HuH-7 (cell line): Measurements from ENCODE around the gene ATRNL1.
"Not testable (repeated sequence)": the region's sequence is repeated elsewhere in the genome, so short reads cannot be mapped to it uniquely, and the experiment has no call there.

Experiments
- DNase-seq: peaks from one replicate; pipeline ENCODE4 v3.0.0; 2011; ENCODE audit warnings: low spot score

ATRNL1 gene

DNA sequence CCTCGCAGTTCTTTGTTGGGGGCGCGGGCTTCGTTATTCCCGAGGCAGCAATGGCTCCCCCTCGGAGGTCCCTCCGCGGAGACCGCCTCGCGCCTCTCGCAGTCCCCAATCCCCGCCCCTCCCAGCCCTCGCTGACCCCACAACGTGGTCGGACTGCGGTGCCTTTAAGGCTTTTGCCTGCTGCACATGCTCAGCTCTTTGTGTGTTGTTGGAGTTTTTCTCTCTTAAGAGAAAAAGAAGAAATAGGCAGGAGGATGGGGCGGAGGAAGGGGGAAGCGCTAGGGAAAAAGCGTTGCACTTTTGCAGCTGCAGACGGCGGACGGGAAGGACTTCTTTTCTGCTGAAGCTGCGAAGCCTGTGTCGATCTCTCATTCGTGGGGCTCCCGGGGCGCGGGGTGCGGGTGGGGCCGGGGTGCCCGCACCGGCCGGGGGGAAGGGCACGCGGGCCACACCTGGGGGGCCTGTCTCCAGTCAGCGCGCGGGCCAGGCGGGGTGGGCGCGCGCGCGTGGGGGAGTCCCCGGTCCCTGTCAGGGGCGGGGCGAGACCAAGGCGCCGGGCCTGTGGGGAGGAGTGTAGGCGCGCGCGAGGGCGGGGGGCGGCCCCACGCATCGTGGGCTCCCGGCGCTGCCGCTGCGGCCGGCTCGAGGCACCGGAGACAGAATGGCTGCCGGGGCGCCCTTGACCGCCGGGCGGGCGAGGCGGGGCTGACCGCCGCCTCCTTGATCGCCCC lies 445 bp upstream of the ATRNL1 start:
- peak; percentile 28 for DNase-seq

DNA sequence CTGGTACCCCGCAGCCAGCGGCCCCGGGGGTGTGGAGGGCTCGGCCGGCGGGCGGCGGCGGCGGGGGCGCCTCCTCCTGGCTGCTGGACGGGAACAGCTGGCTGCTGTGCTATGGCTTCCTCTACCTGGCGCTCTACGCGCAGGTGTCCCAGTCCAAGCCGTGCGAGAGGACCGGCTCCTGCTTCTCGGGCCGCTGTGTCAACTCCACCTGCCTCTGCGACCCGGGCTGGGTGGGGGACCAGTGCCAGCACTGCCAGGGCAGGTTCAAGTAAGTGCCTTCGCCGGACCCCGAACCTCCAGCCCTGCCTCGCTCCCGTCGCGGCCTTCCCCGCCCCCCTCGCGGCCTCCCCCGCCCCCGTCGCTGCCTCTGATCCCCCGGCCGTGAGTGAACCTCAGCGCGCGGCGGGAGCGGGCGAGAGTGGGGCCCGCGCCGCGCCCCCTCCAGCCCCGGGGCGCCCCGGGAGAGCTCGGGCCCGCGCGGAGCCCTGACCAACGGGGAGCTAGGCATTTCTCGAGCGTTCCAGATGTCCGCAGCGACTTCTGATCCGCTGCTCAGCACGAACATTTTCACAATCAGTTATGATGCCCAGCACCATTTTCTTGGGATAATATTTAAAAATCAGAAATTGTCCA lies 727 bp downstream of the ATRNL1 start:
- DNase-seq, result peak; percentile 52

GRCh38 chr10:115094416-115095140 lies 1.4 kb downstream of the ATRNL1 start:
- DNase-seq, result no peak

DNA sequence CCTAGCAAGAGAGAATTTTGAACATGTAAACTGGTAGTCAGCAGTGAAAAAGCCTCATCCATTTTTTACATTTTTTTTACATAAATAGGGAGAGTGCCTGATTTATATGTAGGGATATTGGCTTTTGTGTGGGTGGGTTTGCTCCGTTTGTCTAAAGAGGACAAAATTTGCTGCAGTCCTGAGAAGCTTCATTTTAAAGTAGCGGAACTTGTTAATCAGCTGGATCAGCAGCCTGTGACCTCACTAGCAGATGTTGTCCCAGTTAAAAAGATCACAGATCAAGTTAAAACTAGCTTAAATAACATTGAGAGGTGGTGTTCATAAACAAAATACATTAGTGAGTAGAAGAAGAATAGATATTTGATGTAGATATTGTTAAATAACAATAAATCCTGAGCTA lies 2.6 kb downstream of the ATRNL1 start:
- DNase-seq, result no peak

- DNase-seq, result no peak
These were observed 10.5 kb downstream of the ATRNL1 start for GRCh38 chr10:115103700-115104099.

- not testable (repeated sequence) for DNase-seq
These were observed 12.2 kb downstream of the ATRNL1 start for GRCh38 chr10:115105411-115105810.

GRCh38 chr10:115107830-115108229 lies 14.7 kb downstream of the ATRNL1 start:
- DNase-seq, result no peak

DNA sequence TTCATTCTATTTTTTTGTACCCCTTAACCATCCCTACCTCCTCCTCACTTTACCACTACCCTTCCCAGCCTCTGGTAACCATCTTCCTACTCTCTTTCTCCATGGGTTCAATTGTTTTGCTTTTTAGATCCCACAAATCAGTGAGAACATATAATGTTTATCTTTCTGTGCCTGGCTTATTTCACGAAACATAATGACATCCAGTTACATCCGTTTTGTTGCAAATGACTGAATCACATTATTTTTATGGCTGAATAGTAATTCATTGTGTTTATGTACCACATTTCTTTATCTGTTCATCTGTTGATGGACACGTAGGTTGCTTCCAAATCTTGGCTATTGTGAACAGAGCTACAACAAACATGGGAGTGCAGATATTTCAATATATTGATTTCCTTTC lies 24.1 kb downstream of the ATRNL1 start:
- no peak for DNase-seq

GRCh38 chr10:115118346-115118745 lies 25.2 kb downstream of the ATRNL1 start:
- DNase-seq, result no peak

DNA sequence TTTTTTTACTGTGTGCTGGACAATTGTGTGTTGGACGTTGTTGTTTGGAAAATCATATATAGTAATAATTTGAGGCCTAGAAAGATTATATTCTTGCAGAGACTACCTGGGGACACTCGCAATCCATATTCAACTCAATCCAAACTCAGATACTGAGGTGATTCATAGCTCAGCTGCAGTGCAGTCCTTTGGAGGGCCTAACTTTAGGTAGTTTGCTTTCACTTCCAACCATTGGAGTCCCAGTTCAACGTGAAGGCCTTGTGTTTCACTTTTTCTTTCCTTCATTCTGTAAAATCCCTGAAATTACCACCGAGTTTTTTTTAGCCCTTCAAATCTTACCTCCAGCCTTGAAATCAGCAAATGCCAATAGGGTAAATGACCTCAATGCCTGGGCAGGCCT lies 32.3 kb downstream of the ATRNL1 start:
- no peak for DNase-seq

DNA sequence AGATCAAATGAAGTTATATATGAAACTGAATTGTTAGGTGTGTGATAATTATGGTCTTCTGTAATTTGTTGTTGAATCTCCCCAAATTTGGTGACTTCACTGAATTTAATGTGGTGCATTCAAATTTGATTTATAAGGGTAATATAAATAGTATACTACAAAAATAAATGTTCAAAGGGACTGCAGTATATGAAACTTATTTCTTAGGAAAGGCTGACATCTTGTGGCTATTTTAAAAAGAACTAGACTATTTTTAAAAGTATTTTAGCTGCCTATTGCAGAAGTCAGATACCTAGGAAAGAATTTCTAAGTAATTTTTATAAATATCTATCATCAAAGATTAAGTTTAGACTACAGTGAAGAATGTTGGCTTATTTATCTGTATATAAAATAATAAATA lies 36.6 kb downstream of the ATRNL1 start:
- DNase-seq, result no peak

- no peak for DNase-seq
These were observed 43.5 kb downstream of the ATRNL1 start for GRCh38 chr10:115136616-115137015.

GRCh38 chr10:115141254-115141653 lies 48.1 kb downstream of the ATRNL1 start:
- DNase-seq, result no peak

GRCh38 chr10:115157357-115157756 lies 64.2 kb downstream of the ATRNL1 start:
- DNase-seq, result no peak

DNA sequence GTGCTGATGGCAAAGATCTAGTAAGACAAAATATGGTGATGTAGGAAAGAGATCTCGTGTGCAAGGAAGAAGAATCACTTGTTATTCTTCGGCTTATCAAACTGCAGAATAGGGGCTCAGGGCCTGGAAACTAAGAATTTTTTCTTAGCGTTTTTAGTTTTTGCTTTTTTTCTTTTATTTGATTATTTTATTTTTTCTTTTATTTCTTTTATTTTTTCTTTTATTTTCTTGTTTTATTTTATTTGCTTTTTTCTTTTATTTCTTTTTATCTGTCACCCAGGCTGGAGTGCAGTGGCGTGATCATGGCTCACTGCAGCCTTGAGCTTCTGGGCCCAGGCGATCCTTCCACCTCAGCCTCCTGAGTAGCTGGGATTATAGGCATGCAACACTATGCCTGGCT lies 70.0 kb downstream of the ATRNL1 start:
- DNase-seq, result no peak

- DNase-seq, result no peak
These were observed 71.1 kb downstream of the ATRNL1 start for GRCh38 chr10:115164220-115164619.

DNA sequence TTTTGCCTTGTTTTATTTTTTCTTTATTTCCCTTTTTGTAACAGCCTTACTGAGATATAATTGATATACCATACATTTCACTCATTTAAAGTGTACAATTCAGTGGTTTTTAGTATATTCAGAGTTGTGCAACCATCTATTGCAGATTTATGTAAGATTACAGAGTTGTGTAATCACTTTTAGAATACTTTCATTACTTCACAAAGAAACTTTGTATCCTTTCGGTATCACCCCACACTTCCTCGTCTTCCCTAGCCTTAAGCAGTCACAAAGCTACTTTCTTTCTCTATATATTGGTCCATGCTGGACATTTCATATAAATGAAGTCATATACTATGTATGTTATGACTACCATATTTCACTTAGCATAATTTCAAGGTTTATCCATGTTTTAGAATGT lies 74.6 kb downstream of the ATRNL1 start:
- DNase-seq, result no peak

- no peak for DNase-seq
These were observed 78.3 kb downstream of the ATRNL1 start for GRCh38 chr10:115171392-115171960.

- DNase-seq, result no peak
These were observed 80.8 kb downstream of the ATRNL1 start for GRCh38 chr10:115173915-115174443.

DNA sequence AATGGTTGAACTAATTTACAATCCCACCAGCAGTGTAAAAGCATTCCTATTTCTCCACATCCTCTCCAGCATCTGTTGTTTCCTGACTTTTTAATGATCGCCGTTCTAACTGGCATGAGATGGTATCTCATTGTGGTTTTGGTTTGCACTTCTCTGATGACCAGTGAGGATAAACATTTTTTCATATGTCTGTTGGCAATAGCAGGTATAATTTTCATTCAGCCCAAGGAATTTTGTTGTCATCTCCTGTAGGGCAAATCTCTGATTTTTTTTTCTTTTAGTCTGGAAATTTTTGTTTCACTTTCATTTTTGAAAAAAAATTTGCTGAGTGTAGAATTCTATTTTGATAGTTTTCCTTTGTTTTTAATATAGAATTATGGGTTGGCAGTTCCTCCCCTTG lies 114.1 kb downstream of the ATRNL1 start:
- DNase-seq, result not testable (repeated sequence)

GRCh38 chr10:115209133-115209532 lies 116.0 kb downstream of the ATRNL1 start:
- DNase-seq, result no peak

DNA sequence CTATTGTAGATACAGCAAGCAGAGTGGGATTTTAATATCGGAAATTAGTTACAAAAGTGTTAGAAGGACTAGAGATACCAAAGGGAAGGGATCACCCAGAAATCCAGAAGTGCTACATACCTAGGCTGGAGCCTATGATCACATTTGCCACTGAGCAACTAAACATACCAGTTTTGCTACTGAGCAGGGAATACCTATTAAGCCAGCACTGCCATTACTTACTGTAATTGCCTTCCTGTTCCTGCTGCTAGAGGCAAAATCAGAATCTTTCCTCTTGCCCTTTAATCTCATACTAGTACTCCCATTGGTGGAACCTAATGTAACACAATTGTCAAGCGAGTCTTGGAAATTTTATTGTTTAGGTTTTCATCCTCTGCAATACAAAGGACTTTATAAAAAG lies 121.7 kb downstream of the ATRNL1 start:
- no peak for DNase-seq

GRCh38 chr10:115219203-115219602 lies 126.0 kb downstream of the ATRNL1 start:
- DNase-seq, result no peak
